Activated CD8-positive, alpha-beta memory T cell treated with anti-CD3 and anti-CD28 coated beads, Interleukin-2, amount 50 U/mL, for 4 hours (primary cell): Measurements from ENCODE around the gene NEK6.
A peak's percentile ranks its signal among the peaks of the same experiment; 100 is the strongest.

Experiments
- DNase-seq: peaks from one replicate; pipeline ENCODE4 v3.0.0-alpha.2; 2020

Gene NEK6

DNA sequence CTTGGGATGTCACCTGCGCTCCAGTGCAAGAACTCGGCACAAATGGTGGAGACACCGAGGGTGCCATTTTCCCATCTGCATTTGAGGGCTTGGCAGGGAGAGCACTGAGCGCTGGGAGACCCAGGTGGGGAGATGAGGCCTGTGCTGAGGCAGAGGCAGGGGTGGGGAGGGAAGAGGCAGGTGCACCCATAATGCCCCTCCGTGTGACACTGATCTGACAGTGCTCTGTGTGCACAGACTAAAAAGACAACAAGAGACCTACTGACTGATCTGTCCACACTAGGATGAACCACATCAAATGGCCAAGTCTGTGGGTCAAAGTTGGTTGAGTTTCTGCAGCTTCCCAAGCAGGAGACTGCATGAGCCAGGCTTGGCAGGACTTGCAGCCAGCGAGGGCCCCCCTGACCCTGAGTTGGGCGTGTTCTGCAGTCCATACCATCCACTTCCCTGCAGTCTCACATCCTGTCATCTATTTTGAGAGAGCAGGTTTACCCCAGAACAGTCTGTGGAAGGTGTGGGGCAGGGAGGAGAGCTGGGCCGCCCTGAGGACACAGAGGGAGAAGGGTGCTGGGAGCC, 41.9 kb downstream of the NEK6 start:
- no peak for DNase-seq

GRCh38 chr9:124300312-124300711, 42.6 kb downstream of the NEK6 start:
- no peak for DNase-seq

DNA sequence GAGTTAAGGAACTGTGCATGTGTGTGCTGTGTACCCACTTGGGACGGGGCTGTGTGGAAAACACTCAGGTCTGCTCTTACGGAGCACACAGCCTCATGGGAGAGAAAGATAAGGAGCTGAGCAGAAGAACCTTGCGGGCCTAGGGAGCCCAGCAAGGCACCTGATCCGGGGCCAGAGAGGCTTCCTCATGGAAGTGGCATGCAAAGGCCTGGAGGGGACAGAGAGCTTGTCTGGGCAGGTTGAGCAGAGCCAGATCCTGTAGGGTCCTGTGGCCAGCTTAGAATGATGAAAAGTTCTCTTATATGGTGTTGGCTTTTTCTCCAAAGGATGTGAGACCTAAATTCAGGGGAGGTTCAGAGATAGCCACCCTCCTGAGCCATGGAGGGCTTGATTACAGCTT, 45.2 kb downstream of the NEK6 start:
- no peak for DNase-seq

DNA sequence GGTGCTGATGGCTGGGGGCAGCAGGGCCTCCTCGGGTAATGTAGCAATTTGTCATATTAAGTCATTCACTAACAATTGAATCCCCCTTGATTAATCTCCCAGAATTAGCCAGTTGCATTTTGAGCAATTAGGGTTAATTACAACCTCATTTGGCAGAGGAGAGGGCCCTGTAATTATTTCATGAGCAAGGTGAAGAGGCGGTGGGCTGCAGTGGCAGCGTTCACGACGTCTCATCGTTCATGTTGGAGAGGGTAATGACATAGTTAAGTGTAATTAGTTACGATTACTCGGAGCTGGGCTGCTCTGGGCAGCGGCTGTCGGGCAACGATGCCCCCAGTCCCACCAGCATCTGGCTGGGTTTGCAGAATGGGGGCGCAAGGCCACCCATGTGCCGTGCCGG, 46.0 kb downstream of the NEK6 start:
- no peak for DNase-seq

DNA sequence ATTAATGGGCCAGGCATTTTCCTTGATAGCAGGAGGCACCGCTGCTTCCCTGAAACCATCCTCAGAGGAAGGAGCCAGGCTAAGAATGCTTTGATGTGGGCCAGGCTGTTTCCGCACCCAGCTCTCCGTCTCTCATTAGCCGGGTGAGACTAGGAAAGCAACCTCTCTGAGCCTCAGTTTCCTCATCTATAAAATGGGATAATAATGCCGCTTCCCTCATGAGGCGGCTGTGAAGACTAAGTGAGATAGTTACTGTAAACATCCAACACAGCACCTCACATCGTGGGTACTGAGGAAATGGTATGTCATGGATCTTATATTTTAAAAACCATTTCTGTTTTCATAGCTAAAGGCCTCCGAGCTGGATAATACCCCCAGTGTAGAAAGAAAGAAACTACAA, 46.5 kb downstream of the NEK6 start:
- no peak for DNase-seq

- no peak for DNase-seq
Measured at GRCh38 chr9:124306098-124306735, 48.5 kb downstream of the NEK6 start.

- no peak for DNase-seq
Measured at GRCh38 chr9:124307379-124308030, 49.8 kb downstream of the NEK6 start.

DNA sequence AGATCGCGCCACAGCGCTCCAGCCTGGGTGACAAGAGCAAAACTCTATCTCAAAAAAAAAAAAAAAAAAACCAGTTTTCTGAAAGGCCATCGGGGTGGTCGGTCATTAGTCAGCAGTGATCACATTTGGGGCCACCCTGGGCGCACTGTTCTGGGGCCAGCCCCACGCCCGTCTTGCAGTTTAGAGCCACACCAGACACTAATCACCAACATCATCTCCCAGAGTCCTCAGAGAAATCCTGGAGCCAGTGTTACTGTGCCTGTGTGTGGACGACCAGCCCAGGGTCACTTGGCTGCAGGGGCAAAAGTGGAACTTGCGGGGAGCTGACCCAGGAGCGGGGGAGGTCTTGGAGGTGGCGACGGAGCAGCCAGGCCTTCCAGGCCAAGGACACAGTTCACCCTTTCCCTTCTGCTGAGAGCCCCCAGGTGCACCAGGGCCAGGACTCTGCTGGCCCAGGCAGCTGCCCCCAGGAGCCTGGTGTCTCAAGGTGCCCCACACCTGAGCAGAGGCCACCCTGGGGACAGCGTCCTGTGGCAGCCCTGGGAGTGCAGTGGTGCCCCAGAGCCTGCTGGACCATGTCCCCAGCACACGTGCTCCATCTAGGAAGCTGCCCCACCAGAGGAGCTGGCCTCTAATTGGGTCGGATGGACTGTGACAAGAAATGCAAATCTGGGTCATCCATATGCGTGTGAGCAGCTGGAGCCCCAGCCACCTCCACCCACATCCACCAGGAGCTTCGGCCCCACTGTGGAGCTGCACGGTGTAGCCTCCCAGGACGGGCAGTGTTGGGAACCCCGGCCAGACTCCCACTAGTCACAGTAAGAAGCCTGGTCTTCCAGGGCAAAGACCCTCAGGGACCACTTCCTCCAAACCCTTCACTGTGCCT, 51.1 kb downstream of the NEK6 start:
- no peak for DNase-seq

- DNase-seq = no peak
Measured at GRCh38 chr9:124309667-124310084, 51.9 kb downstream of the NEK6 start.

- no peak for DNase-seq
Measured at GRCh38 chr9:124311283-124311682, 53.5 kb downstream of the NEK6 start.

DNA sequence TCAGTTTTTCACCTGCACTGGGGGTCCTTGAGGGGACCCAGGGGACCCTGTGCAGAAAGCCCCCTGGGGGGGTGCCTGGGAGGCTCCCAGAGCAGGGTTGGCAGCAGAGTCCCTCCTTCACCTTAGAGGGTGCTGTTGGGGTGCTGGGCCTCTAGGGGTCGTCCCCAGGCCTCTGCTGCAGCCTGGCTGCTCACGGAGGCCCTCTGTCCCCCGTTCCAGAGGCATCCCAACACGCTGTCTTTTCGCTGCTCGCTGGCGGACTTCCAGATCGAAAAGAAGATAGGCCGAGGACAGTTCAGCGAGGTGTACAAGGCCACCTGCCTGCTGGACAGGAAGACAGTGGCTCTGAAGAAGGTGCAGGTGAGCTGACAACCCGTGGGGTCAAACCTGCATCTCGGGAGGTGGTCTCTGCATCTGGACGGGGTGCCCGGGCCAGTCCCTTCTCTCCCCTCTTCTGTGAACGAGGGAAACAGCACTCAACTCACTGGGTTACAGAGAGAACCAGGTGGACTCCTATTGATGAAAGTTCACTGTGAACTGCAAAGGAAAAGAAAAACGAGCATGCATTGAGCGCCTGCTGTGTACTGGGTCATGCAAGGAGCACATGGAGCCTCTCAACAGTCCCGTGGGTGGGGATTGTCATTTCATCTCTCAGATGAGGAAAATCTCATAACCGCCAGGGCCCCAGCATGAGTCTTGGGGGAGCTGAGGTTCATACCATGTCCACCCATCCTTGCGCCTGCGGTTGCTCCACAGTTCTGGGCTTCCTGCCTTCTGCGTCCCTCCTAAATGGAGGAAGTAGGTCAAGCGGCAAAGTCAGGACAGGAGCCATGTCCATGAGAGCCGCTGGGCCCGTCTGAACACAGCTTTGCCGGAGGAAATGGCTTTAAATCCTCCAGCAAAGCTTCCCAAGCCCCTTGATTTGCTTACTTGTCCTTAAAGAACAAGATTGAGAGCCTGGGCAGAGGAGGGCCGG, 54.8 kb downstream of the NEK6 start:
- no peak for DNase-seq

DNA sequence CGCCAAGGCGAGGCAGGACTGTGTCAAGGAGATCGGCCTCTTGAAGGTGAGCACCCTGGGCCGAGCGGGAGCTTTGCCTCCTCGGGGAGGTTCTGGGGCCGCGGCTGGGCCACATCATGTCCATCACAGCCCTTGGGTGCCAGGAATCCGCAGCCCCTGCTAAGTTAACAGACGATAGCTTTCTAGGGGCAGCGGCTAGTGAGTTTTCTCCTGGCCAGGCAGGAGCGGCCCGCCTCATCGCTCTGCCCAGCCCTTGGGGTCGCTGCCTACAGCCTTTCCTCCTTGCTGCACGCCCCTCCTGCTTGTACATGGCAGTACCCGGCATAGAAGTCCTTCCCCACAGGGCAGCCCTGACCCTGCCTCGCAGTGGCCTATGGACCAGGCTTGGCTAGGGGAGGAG, 56.2 kb downstream of the NEK6 start:
- DNase-seq = no peak

GRCh38 chr9:124315882-124316281, 58.1 kb downstream of the NEK6 start:
- DNase-seq = no peak

- DNase-seq = peak; percentile 39
Measured at GRCh38 chr9:124320062-124320973, 62.6 kb downstream of the NEK6 start.

DNA sequence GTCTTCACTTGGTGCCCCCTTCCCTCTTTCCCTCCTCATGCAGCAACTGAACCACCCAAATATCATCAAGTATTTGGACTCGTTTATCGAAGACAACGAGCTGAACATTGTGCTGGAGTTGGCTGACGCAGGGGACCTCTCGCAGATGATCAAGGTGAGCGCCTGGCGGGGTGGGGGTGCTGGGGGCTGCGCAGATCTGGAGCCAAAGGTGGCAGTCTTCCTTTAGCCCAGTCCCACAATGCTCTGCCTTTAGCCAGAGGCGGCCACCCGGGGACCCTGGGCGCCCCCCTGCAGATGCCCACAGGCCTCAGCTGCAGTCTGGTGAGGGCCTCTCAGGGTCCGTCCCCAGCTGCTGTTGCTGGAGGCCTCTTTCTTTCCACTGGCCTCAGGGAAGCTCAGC, 63.7 kb downstream of the NEK6 start:
- DNase-seq = no peak

DNA sequence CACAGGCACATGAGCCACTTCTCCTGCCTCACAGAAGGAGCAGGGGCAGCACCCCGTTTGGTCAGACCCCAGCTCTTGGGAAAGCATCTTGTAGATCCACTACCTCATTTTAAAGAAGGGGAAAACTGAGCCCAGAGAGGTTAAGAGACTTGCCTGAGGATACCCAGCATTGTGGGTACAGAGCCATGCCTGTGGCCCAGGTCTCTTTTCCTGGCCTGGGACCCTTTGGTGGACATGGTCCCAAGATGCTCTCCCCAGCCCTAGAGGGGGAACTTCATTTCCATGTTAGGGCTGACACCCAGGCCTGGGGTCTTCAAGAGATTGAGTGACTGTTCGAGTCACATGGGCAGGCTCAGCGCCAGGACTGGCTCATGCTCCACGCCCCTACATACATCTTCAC, 64.2 kb downstream of the NEK6 start:
- no peak for DNase-seq

GRCh38 chr9:124322618-124323432, 65.1 kb downstream of the NEK6 start:
- DNase-seq = no peak

DNA sequence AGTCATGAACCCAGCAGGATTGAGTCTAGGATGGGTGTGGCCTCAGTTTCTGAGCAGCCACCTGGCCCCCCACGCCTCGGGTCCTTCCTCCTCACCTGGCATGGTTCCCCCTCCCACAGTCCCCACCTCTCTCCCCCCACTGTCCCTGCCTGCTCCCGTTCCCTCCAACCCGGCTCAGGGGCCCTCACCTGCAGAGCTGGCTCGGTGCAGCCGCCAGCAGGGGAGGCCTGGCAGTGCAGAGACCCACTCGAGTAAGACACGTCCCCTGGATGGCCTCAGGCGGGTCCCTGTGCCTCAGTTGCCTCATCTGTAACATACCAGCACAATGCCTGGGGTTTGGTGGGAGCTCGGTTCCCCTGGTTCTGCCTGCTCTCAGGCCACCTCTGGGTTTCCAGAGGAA, 66.2 kb downstream of the NEK6 start:
- no peak for DNase-seq

DNA sequence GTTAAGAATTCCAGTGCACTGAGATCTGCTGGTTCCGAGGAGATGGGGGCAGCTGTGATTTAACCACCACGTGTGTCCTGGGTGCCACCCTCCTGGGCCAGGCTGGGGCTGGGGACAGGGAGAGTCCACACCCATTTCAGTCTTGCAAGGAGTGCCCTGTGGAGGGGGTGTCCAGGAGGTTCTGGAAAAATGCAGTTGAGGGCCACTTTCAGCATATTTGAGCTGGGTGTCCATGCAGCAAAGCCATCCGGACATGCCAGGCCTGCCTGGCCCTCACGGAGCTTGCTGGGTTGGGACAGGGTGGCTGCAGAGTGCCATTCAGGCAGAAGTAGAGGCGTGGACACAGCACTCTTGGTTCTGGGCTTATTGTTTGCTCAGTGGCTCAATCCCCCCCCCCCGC, 68.1 kb downstream of the NEK6 start:
- DNase-seq = no peak

- no peak for DNase-seq
Measured at GRCh38 chr9:124326378-124326777, 68.6 kb downstream of the NEK6 start.
